Measurements from ENCODE around the gene SRSF4.

Gene SRSF4

GRCh38 chr1:29211086-29212030 is 29.7 kb upstream of the SRSF4 start:
- H3K9me3 ChIP-seq: no peaks in the 10 kb centered on the region
- H3K27me3 ChIP-seq (ENCODE audit: low read depth): no peaks in the 10 kb centered on the region
- H3K4me3 ChIP-seq: no peak overlapping the region
- DNase-seq (ENCODE audit: low spot score in 2 of 2): no peak
- peaks cover 7% of the 10 kb centered on the region for H3K4me1 ChIP-seq
- H3K36me3 ChIP-seq (replicated peaks): peaks cover 62% of the 10 kb centered on the region
- in situ Hi-C loops (cut with MboI; ENCODE audit: low sequenced_read_pairs): no loop called here

- no peaks in the 10 kb centered on the region for H3K9me3 ChIP-seq
- no peaks in the 10 kb centered on the region for H3K27me3 ChIP-seq (ENCODE audit: low read depth)
- H3K36me3 ChIP-seq (replicated peaks): peaks cover 60% of the 10 kb centered on the region
- in situ Hi-C loops (cut with MboI; ENCODE audit: low sequenced_read_pairs): no loop called here
- no peak overlapping the region for H3K4me3 ChIP-seq
- peak in 1 of 2 experiments; percentile 44 for DNase-seq (ENCODE audit: low spot score in 2 of 2)
- H3K4me1 ChIP-seq: peaks cover 7% of the 10 kb centered on the region
These were observed 28.8 kb upstream of the SRSF4 start for GRCh38 chr1:29210278-29211085.

GRCh38 chr1:29209173-29209572 is 27.5 kb upstream of the SRSF4 start:
- H3K4me3 ChIP-seq: no peak overlapping the region
- peaks cover 7% of the 10 kb centered on the region for H3K4me1 ChIP-seq
- H3K36me3 ChIP-seq (replicated peaks): peaks cover 51% of the 10 kb centered on the region
- no peak for DNase-seq (ENCODE audit: low spot score in 2 of 2)
- no peaks in the 10 kb centered on the region for H3K27me3 ChIP-seq (ENCODE audit: low read depth)
- in situ Hi-C loops (cut with MboI; ENCODE audit: low sequenced_read_pairs): no loop called here
- no peaks in the 10 kb centered on the region for H3K9me3 ChIP-seq

- Histone ChIP-seq H3K9me3 (no peaks in the 10 kb centered on the region), H3K27me3 (ENCODE audit: low read depth) (no peaks in the 10 kb centered on the region), H3K4me1 (peaks cover 7% of the 10 kb centered on the region), H3K4me3 (no peak overlapping the region), H3K36me3 (replicated peaks) (peaks cover 47% of the 10 kb centered on the region)
- no peak for DNase-seq (ENCODE audit: low spot score in 2 of 2)
- in situ Hi-C loops (cut with MboI; ENCODE audit: low sequenced_read_pairs): no loop called here
These were observed 26.7 kb upstream of the SRSF4 start for GRCh38 chr1:29208442-29208841.

- in situ Hi-C loops (cut with MboI; ENCODE audit: low sequenced_read_pairs): no loop called here
- H3K9me3 ChIP-seq: no peaks in the 10 kb centered on the region
- peaks cover 62% of the 10 kb centered on the region for H3K36me3 ChIP-seq (replicated peaks)
These were observed 21.1 kb upstream of the SRSF4 start for GRCh38 chr1:29202584-29203340.

GRCh38 chr1:29202053-29202452 is 20.4 kb upstream of the SRSF4 start:
- peaks cover 68% of the 10 kb centered on the region for H3K36me3 ChIP-seq (replicated peaks)
- no peak for DNase-seq (ENCODE audit: low spot score in 2 of 2)
- no peaks in the 10 kb centered on the region for H3K9me3 ChIP-seq
- in situ Hi-C loops (cut with MboI; ENCODE audit: low sequenced_read_pairs): no loop called here
- H3K27me3 ChIP-seq (ENCODE audit: low read depth): no peaks in the 10 kb centered on the region
- H3K4me1 ChIP-seq: no peaks in the 10 kb centered on the region
- H3K4me3 ChIP-seq: no peak overlapping the region

More at GRCh38 chr1:29202584-29203340, 21.1 kb upstream of the SRSF4 start:
- Histone ChIP-seq H3K27me3 (ENCODE audit: low read depth) (no peaks in the 10 kb centered on the region), H3K4me3 (no peak overlapping the region), H3K4me1 (no peaks in the 10 kb centered on the region)
- DNase-seq (ENCODE audit: low spot score in 2 of 2): peak; percentile 71 to 96

- Histone ChIP-seq H3K4me3 (no peak overlapping the region), H3K4me1 (no peaks in the 10 kb centered on the region), H3K27me3 (ENCODE audit: low read depth) (no peaks in the 10 kb centered on the region), H3K36me3 (replicated peaks) (peaks cover 66% of the 10 kb centered on the region), H3K9me3 (no peaks in the 10 kb centered on the region)
- DNase-seq (ENCODE audit: low spot score in 2 of 2): no peak
- in situ Hi-C loops (cut with MboI; ENCODE audit: low sequenced_read_pairs): no loop called here
These were observed 19.9 kb upstream of the SRSF4 start for GRCh38 chr1:29201595-29202051.

GRCh38 chr1:29200906-29201594 is 19.4 kb upstream of the SRSF4 start:
- in situ Hi-C loops (cut with MboI; ENCODE audit: low sequenced_read_pairs): no loop called here
- Histone ChIP-seq H3K9me3 (no peaks in the 10 kb centered on the region), H3K36me3 (replicated peaks) (peaks cover 62% of the 10 kb centered on the region), H3K27me3 (ENCODE audit: low read depth) (no peaks in the 10 kb centered on the region), H3K4me3 (no peak overlapping the region), H3K4me1 (no peaks in the 10 kb centered on the region)
- DNase-seq (ENCODE audit: low spot score in 2 of 2): no peak

GRCh38 chr1:29197993-29198392 is 16.3 kb upstream of the SRSF4 start:
- Histone ChIP-seq H3K4me3 (no peak overlapping the region), H3K36me3 (replicated peaks) (peaks cover 68% of the 10 kb centered on the region), H3K9me3 (no peaks in the 10 kb centered on the region), H3K4me1 (no peaks in the 10 kb centered on the region), H3K27me3 (ENCODE audit: low read depth) (no peaks in the 10 kb centered on the region)
- DNase-seq (ENCODE audit: low spot score in 2 of 2): no peak
- in situ Hi-C loops (cut with MboI; ENCODE audit: low sequenced_read_pairs): loop anchor here (5.0 kb wide), 1 partner anchor 316 kb away; no protein-coding TSS in a partner anchor

- peaks cover 67% of the 10 kb centered on the region for H3K36me3 ChIP-seq (replicated peaks)
- H3K4me3 ChIP-seq: no peak overlapping the region
- no peaks in the 10 kb centered on the region for H3K9me3 ChIP-seq
- in situ Hi-C loops (cut with MboI; ENCODE audit: low sequenced_read_pairs): loop anchor here (5.0 kb wide), 1 partner anchor 315 kb away; no protein-coding TSS in a partner anchor
- DNase-seq (ENCODE audit: low spot score in 2 of 2): peak; percentile 19 to 48
- no peaks in the 10 kb centered on the region for H3K27me3 ChIP-seq (ENCODE audit: low read depth)
- no peaks in the 10 kb centered on the region for H3K4me1 ChIP-seq
These were observed 15.9 kb upstream of the SRSF4 start for GRCh38 chr1:29197590-29197924.

- H3K36me3 ChIP-seq (replicated peaks): peaks cover 62% of the 10 kb centered on the region
- no peaks in the 10 kb centered on the region for H3K9me3 ChIP-seq
- no peak overlapping the region for H3K4me3 ChIP-seq
- no peaks in the 10 kb centered on the region for H3K27me3 ChIP-seq (ENCODE audit: low read depth)
- no peaks in the 10 kb centered on the region for H3K4me1 ChIP-seq
- in situ Hi-C loops (cut with MboI; ENCODE audit: low sequenced_read_pairs): loop anchor here (5.0 kb wide), 1 partner anchor 315 kb away; no protein-coding TSS in a partner anchor
- no peak for DNase-seq (ENCODE audit: low spot score in 2 of 2)
These were observed 15.3 kb upstream of the SRSF4 start for GRCh38 chr1:29196863-29197589.

- no peak for DNase-seq (ENCODE audit: low spot score in 2 of 2)
- in situ Hi-C loops (cut with MboI; ENCODE audit: low sequenced_read_pairs): loop anchor here (5.0 kb wide), 1 partner anchor 314 kb away; no protein-coding TSS in a partner anchor
These were observed 14.2 kb upstream of the SRSF4 start for GRCh38 chr1:29195881-29196291.

More at GRCh38 chr1:29195881-29196291, 14.2 kb upstream of the SRSF4 start:
- no peaks in the 10 kb centered on the region for H3K27me3 ChIP-seq (ENCODE audit: low read depth)
- no peak overlapping the region for H3K4me3 ChIP-seq
- H3K9me3 ChIP-seq: no peaks in the 10 kb centered on the region
- no peaks in the 10 kb centered on the region for H3K4me1 ChIP-seq
- peaks cover 50% of the 10 kb centered on the region for H3K36me3 ChIP-seq (replicated peaks)

All from HAP-1 (cell line).